ENCODE data around the gene RECK. TPM values are rescaled to one million over a fixed set of nuclear protein-coding genes. Genes with fewer than 3 reads are reported as not detected.
"Not testable (repeated sequence)": the region's sequence is repeated elsewhere in the genome, so short reads cannot be mapped to it uniquely, and the experiment has no call there.

The RECK gene, protein sequence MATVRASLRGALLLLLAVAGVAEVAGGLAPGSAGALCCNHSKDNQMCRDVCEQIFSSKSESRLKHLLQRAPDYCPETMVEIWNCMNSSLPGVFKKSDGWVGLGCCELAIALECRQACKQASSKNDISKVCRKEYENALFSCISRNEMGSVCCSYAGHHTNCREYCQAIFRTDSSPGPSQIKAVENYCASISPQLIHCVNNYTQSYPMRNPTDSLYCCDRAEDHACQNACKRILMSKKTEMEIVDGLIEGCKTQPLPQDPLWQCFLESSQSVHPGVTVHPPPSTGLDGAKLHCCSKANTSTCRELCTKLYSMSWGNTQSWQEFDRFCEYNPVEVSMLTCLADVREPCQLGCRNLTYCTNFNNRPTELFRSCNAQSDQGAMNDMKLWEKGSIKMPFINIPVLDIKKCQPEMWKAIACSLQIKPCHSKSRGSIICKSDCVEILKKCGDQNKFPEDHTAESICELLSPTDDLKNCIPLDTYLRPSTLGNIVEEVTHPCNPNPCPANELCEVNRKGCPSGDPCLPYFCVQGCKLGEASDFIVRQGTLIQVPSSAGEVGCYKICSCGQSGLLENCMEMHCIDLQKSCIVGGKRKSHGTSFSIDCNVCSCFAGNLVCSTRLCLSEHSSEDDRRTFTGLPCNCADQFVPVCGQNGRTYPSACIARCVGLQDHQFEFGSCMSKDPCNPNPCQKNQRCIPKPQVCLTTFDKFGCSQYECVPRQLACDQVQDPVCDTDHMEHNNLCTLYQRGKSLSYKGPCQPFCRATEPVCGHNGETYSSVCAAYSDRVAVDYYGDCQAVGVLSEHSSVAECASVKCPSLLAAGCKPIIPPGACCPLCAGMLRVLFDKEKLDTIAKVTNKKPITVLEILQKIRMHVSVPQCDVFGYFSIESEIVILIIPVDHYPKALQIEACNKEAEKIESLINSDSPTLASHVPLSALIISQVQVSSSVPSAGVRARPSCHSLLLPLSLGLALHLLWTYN
- 1 to 10 TPM; 2.9 to 4.7 TPM for total RNA-seq
- long read RNA-seq, full-length matches to known transcripts = 1 of 3 reads
- long read RNA-seq, partial matches to known transcripts = 0 of 3 reads
- long read RNA-seq, other reads (novel, unspliced or antisense) = 2 of 3 reads

DNA sequence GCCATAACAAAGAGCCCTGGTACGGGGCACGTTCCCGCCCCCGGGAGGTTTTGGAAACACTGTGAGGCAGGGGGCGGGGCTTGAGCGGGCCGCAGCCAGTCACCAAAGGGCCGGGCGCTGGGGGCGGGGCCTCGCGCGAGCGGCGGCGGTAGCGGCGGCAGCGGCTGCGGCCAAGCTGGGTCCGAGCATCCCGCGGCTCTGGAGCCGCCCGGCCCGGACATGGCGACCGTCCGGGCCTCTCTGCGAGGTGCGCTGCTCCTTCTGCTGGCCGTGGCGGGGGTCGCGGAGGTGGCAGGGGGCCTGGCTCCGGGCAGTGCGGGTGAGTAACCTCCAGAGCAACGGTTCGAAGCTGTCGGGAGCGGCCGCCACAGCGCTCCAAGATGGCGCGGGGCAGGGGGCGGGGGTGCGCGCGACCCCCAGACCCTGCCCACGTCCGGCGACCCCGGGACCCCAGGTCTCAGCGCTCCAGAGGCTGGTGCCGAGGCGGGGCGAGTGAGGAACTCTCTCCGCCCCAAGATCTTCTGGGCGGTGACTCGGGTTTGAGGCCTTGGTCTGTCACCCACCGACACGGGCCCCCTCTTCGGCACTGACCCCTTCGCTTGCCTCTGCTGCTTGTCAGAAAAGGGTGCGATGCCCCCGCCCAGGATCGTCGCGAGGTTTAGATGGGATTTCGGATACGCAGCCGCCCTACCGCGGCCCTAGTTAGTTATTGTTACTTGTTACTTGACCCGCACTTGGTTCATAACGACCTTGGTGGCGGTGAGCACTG is at the start of gene RECK:
RECK (plus strand) TSS at position 134 of the 769 bp plus-strand sequence; CDS start at position 220, 86 bp downstream.
- ATAC-seq = peak; percentile 97
- peak; percentile 76 to 92 for DNase-seq
- intact Hi-C loops (cut with DNase I, micrococcal nuclease) = no loop called here

DNA sequence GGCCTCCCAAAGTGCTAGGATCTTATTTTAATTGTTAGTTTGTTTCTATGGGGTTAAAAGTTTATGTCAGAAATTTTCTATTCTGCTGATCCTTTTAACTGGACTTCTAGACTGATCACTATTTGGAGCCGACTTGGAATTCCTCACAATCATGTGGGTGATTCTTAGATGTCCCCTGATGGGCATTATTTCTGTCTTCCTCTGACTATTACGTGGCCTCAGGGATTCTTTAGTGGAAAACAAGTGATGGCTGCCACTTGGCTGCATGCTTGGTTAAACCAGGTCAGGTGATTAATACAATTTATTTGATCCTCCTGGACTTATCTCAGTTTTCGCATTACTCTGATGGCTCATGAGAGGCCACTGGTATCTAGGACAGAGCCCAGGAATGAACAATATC is 46.6 kb upstream of the RECK start:
- no peak for ATAC-seq
- intact Hi-C loops (cut with DNase I, micrococcal nuclease) = no loop called here
- no peak for DNase-seq

DNA sequence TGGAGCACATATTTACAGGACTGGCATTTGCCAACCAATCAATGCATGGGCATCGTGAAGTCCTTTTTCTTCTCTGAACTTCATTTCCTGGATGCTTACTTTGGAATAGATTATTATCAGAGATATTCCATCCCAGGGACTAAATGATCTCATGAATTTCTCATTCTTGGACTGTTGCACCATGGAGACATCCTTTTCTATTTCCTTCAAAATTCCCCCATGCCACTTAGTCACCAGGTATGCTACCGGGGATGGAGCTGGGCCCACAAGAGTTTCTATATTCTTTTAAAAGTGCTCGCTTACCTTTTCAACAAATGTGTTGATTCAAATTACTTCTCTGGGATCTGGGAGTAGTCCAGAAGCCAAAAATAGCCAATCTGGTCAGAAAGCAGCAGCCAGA is 43.6 kb upstream of the RECK start:
- ATAC-seq; intact Hi-C loops (cut with DNase I, micrococcal nuclease); DNase-seq: not testable (repeated sequence)

DNA sequence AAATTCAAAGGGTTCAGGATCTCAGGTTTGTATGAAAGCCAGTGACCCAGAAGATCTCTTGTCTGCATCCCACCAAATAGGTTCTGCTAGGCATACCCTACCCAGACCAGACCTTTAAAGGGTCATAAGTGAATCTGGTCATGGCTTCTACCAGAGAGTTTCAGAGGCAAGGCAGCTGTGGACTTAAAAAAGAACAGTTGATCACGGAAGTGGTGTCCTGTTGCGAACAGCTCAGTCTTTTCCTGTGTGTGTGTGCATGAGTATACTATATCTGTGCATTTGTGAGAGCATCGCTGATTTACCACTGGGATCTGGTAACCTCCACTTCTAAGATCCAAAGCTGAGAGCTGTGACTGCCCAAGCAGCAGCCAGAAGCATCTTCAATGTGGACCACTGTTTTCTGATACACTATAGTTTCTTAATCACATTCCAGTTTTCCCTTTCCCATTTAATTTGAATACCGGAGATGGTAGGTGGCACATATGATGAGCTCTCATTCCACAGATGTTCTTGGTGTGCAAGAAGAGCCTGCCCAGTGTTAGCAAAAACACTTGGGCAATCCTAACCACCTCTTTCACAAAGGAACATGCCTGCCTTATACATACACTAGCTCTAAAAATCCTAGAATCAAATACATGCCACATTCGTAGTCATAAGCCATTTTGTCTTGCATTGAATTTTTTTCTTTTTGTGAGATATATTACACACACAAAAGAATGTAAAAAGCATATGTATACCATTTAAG is 42.6 kb upstream of the RECK start:
- DNase-seq (no peak), ATAC-seq (no peak)
- intact Hi-C loops (cut with DNase I, micrococcal nuclease) = no loop called here

DNA sequence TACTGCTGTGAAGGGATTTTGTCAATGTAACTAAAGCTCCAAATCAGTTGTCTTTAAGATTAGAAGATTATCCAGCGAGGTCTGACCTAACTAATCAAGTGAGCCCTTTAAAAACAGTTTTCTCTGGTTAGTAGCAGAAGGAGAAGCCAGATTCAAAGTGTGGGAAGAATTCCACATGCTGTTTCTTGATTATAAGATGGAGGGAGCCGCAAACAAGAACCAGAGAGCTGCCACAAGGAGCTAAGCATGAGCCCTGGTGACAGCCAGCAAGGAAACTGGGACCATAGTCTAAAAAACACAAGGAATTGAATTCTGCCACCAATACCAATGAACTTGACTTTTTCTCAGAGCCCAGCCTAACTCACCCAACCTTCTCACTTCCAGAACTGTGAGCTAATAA is 41.8 kb upstream of the RECK start:
- no peak for ATAC-seq
- intact Hi-C loops (cut with DNase I, micrococcal nuclease) = no loop called here

DNA sequence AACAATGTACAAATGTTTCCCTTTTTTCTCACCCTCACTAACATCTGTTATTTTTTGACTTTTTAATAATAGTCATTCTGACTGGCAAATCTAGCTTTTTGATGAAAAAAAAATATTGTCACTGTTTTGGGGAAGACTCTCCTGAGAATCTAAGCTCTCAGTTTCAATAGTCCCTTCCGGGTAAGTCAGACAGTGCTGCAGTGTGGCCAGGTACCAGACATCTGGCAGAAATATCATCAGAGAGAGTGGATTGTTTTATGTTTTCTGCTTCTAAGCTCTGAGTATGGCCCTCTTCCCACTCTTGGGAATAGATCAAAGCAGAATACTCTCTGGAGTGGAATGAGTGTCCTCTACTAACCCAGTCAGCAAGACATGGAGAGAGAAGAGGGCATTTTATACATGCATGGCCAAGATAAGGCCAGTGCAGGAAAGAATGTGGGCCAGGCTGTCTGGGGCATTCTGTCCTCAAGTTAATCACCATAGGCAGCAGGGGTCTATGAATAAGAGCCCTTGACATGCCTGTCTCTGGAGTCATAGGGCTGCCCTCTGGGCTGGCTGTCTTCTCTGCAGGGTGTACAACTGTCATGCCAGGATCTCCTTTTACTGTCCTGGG is 40.2 kb upstream of the RECK start:
- DNase-seq (no peak), ATAC-seq (no peak)
- intact Hi-C loops (cut with DNase I, micrococcal nuclease) = no loop called here

More for the DNA sequence above, 41.8 kb upstream of the RECK start:
- no peak for DNase-seq

DNA sequence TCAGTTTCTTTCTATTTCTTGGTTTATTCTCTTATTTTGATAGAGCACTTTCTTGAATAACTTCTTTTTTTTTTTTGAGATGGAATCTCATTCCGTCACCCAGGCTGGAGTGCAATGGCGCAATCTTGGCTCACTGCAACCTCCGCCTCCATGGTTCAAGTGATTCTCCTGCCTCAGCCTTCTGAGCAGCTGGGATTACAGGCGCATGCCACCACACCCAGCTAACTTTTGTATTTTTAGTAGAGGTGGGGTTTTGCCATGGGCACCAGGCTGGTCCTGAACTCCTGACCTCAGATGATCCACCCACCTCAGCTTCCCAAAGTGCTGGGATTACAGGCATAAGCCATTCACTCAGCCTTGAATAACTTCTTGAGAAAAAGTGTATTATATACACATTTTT is 39.7 kb upstream of the RECK start:
- ATAC-seq; DNase-seq; intact Hi-C loops (cut with DNase I, micrococcal nuclease): not testable (repeated sequence)

DNA sequence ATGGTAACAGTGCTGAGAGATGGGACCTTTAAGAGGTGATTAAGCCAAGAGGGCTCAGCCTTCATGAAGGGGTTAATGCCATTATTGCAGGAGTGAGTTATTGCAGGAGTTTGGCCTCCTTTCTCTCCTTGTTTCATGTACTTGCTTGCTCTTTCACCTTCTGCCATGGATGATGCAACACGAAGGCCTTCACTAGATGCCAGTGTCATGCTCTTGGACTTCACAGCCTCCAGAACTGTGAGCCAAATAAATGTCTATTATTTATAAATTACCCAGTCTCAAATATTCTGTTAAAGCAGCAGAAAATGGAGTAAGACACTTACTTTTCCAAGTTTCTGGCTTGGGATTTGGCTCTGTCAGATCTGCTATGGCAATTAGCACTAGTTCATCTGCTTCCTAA is 38.4 kb upstream of the RECK start:
- ATAC-seq = no peak
- intact Hi-C loops (cut with DNase I, micrococcal nuclease) = no loop called here

DNA sequence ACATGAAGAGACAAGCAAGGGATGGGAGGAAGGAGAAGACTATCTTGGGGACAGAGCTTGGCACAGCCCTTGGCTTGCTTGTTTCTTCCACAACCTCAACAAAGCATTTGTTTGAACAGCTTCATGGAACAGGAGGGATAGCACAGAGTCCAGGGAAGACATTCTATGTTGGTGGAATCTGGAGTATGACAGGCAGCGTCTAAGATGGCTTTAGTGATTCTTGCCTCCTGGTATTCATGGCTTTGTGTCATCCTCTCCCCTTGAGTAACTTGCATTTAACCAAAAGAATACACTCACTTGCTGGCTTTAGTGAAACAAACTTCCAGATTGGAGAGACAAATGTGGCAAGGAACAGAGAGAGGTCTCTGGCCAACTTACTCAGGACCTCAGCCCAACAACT is 30.8 kb upstream of the RECK start:
- ATAC-seq = no peak
- no peak for DNase-seq
- intact Hi-C loops (cut with DNase I, micrococcal nuclease) = loop anchor here in 1 of 2 donors (5.0 kb wide), 1 partner anchor 49 kb away; the partner anchor contains the start of gene OR2S2

More for the DNA sequence above, 38.4 kb upstream of the RECK start:
- DNase-seq = no peak

DNA sequence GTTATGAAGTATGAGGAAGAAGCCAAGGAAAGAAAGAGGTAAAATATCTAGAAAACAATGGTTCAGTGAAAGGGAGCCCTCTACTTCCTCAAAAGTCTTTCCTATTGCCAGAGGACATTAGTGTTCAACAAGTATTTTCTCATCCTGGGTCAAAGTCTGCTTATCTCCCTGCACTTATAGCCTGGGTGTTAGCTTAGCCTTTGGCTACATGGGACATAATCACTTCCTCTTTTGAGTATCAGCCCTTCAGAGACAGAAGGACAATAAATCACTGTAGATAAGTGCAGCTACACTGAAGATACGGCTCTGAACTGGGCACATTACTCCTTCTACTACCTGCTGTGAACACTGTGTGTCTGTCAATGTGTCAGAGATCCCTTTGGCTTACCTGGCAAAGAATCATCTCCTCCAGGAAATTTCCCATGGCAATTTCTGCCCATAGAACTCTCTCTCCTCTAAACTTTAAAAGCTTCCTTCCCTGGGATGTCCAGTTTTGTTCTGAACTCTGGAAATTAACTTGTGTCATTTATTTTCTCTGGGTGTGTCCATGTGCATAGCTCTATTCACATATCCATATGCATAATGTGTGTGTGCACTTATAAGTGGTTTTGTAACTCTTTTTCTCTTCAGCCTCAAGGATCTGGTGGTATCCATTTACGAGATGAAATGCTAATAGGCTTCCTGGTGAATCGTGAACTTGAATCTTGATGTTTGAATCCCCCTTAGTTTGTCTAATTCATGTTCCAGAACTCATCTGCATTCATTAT is 30.0 kb upstream of the RECK start:
- intact Hi-C loops (cut with DNase I, micrococcal nuclease) = loop anchor here in 1 of 2 donors (5.0 kb wide), 1 partner anchor 49 kb away; the partner anchor contains the start of gene OR2S2
- DNase-seq (peak in 1 of 2 donors; percentile 35), ATAC-seq (peak; percentile 95)

DNA sequence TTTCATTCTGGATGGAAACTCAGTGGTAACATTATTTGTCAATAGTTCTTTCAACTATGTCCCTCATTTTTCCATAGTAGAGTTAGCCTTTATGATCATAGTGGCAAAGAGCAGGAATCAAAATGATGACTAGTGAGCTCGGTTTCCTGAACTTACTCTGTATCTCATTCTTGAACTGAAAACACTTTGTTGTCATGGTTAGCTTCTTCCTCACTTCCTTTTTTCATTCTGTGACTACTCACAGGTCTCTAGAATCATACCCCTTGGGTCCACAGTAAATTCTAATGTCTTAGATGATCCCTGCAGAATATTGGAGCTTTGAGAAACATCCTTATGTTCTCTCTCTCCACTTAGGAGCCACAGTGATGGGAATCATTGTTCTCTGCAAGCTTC is 29.4 kb upstream of the RECK start:
- DNase-seq (no peak), ATAC-seq (no peak)
- intact Hi-C loops (cut with DNase I, micrococcal nuclease) = loop anchor here in 1 of 2 donors (5.0 kb wide), 1 partner anchor 50 kb away; the partner anchor contains the start of gene OR2S2

DNA sequence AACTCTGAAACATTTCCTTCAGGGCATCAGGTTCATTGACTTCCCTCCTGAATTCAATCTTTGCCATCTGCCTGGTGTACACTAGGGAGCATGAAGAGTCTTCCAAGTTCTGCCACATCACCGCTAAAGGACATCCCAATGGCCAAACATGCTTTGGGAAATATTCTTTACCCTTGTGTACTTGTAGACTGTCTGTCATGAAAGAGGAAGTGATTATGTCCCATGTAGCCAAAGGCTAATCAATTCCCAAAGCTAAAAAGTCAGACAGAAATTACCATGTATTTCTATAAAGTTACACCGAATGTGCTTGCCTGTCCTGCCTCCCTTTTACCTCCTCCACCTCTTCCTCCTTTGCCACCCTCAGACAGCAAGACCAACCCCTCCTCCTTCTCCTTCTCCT is 28.9 kb upstream of the RECK start:
- DNase-seq = no peak
- intact Hi-C loops (cut with DNase I, micrococcal nuclease) = loop anchor here in 1 of 2 donors (5.0 kb wide), 1 partner anchor 51 kb away; the partner anchor contains the start of gene OR2S2

DNA sequence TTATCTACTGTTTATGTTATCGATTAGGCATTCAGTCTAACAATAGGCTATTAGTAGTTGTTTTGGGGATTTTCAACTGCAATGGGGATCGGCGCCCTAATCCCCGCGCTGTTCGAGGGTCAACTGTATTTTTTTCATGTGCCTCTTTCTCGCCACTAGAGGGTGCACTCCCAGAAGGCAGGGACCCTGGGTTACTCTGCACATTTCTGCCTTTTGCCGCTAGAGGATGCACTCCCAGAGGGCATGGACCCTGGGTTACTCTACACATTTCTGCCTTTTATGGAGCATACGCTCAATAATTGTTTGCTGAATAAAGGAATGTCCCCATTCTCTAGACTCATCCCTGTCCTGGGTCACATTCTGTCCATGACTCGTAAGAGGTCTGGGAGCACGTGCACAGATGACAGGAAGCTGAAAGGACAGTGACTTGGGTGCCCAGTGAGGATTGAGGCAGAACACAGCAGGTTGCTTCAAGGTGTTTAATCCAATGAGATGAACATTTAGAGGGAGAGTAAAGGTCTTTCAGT is 27.9 kb upstream of the RECK start:
- DNase-seq (peak; percentile 53 to 72), ATAC-seq (peak; percentile 50)
- intact Hi-C loops (cut with DNase I, micrococcal nuclease) = loop anchor here in 1 of 2 donors (5.0 kb wide), 1 partner anchor 52 kb away; the partner anchor contains the start of gene OR2S2

More for the DNA sequence above, 28.9 kb upstream of the RECK start:
- ATAC-seq = no peak

DNA sequence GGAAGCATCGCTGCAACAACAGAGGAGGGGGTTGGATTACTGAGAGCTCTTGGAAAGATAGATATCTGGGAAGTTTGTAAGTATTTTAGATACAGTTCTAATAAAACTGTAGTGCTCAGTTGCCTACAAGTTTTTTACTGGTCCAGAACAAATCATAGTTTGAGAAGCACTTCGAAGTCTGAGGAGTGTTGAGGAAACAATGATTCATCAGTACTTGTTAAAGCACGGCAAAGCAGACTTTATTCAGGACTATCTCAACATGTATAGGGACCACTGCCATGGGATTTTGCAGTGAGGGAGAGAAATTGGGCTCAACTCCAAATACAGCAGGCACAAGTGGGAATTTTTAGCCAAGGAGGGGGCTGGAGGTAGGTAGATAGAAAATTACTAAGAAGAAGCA is 25.3 kb upstream of the RECK start:
- no peak for DNase-seq
- no peak for ATAC-seq

DNA sequence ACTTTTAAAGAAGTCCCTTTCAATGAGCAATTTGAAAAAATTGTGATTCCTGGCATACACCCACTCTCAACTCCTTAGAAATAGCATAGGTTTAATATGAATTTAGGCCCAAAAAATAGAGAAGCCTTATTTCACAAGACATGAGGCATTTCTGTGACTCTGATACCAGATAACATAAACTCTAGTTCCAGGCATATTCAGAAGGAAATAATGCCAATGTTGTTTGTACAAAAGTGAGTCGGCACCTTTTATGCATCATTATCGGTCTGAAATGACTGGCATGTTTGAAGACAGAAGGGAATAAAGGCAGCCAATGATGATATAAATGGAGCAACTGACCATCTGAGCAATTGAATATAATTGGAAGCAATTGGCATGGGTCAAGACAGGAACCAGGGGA is 19.4 kb upstream of the RECK start:
- intact Hi-C loops (cut with DNase I, micrococcal nuclease) = no loop called here
- ATAC-seq (no peak), DNase-seq (no peak)

More for the DNA sequence above, 25.3 kb upstream of the RECK start:
- intact Hi-C loops (cut with DNase I, micrococcal nuclease) = no loop called here

DNA sequence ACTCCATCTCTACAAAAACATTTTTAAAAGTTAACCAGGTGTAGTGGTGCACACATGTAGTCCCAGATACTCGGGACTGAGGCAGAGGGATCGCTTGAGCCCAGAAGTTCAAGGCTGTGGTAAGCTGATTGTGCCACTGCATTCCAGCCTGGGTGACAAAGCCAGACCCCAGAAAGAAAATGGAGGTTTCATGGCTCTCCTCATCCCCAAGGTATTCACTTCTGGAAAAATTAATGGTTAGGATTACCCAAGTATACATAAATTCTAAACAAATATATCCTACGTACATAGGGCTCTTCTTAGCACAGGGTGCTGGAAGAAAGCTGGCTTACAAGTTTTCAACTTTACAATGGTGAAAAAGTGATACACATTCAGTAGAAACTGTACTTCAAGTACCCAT is 18.6 kb upstream of the RECK start:
- intact Hi-C loops (cut with DNase I, micrococcal nuclease) = no loop called here
- DNase-seq (no peak), ATAC-seq (no peak)
